Bronchial epithelial cell (primary cell): ENCODE measurements around the gene STK11IP. TPM values are rescaled to one million over a fixed set of nuclear protein-coding genes. Genes with fewer than 3 reads are reported as not detected.
A peak's percentile ranks its signal among the peaks of the same experiment; 100 is the strongest.

ENCODE experiments used
- DNase-seq: peaks from one replicate; pipeline ENCODE4 v3.0.0-alpha.2; 2010; ENCODE audit warnings: low read depth
- FAIRE-seq: peaks from 2 replicates; lab custom pipeline; 2011; peaks lifted over from hg19 to GRCh38; lab: Jason Lieb, UNC
- H3K27me3 ChIP-seq: 2 replicates; pipeline ENCODE4 v1.5.1; 2011; ENCODE audit warnings: low read length; ENCODE audit not compliant: control insufficient read depth, insufficient read depth
- H3K36me3 ChIP-seq: 2 replicates; pipeline ENCODE4 v1.5.1; 2011; ENCODE audit warnings: low read length; ENCODE audit not compliant: control insufficient read depth, insufficient read depth
- H3K4me3 ChIP-seq: 2 replicates; pipeline ENCODE4 v1.5.1; 2011; ENCODE audit warnings: mild to moderate bottlenecking, low read depth, low read length, control low read depth
- CTCF ChIP-seq: IDR thresholded peaks from 2 replicates; pipeline ENCODE4 v1.5.1; 2011; ENCODE audit warnings: mild to moderate bottlenecking, moderate library complexity, low read length, control low read depth, inconsistent platforms; ENCODE audit not compliant: insufficient read depth, severe bottlenecking
- total RNA-seq: library from RNA; depleted of rRNA; stranded (reverse); fragments of >200 nt; gene quantifications from 2 replicates; pipeline ENCODE4 v1.2.1, GENCODE V29; 2014

STK11IP gene, protein sequence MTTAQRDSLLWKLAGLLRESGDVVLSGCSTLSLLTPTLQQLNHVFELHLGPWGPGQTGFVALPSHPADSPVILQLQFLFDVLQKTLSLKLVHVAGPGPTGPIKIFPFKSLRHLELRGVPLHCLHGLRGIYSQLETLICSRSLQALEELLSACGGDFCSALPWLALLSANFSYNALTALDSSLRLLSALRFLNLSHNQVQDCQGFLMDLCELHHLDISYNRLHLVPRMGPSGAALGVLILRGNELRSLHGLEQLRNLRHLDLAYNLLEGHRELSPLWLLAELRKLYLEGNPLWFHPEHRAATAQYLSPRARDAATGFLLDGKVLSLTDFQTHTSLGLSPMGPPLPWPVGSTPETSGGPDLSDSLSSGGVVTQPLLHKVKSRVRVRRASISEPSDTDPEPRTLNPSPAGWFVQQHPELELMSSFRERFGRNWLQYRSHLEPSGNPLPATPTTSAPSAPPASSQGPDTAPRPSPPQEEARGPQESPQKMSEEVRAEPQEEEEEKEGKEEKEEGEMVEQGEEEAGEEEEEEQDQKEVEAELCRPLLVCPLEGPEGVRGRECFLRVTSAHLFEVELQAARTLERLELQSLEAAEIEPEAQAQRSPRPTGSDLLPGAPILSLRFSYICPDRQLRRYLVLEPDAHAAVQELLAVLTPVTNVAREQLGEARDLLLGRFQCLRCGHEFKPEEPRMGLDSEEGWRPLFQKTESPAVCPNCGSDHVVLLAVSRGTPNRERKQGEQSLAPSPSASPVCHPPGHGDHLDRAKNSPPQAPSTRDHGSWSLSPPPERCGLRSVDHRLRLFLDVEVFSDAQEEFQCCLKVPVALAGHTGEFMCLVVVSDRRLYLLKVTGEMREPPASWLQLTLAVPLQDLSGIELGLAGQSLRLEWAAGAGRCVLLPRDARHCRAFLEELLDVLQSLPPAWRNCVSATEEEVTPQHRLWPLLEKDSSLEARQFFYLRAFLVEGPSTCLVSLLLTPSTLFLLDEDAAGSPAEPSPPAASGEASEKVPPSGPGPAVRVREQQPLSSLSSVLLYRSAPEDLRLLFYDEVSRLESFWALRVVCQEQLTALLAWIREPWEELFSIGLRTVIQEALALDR
- 11.3 and 16.9 TPM in 2 replicates for total RNA-seq

DNA sequence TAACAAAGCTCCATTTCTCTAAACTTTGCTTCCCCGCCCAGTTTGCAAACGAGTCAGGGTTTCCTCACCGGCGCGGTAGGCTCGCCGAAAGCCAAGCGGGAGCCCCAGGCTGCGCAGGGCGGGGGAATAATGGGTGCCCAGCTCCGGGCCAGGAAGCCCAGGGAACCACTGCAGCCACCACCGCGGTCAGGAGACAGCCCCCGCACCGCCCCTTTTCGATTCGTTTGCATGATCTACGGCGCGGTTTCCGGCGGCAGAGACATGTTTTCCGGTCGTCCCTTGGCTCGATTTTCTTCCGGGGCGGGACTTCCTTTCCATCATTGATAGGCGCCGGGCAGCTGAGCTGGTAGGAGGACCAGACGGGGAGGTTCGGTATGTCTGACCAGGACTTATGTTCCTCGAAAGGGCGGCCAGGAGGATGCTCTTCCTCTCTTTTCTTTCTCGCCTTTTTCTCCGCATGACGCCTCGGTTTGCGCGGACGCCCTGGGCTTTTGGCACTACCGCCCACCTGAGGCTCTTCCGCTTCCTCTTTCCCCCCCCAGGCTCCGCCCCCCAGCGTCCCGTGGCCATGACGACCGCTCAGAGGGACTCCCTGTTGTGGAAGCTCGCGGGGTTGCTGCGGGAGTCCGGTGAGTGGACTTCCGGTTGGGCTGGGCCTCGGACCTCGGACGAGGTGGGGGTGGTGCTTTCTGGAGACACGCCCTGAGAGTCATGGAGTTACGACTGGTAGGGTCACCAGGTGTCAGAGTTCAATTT lies at the start of gene STK11IP:
Gene STK11IP, plus strand, starts transcription at position 306 of the 756 bp plus-strand sequence. Its CDS starts 263 bp downstream, at position 569.
- no peak for TF ChIP-seq CTCF
- Histone ChIP-seq H3K4me3 (peak within 1 kb of the TSS; percentile 79), H3K36me3 (peaks cover 10% of the 10 kb centered on the region), H3K27me3 (no peaks in the 10 kb centered on the region)
- DNase-seq = peak; percentile 90
- no peak for FAIRE-seq

DNA sequence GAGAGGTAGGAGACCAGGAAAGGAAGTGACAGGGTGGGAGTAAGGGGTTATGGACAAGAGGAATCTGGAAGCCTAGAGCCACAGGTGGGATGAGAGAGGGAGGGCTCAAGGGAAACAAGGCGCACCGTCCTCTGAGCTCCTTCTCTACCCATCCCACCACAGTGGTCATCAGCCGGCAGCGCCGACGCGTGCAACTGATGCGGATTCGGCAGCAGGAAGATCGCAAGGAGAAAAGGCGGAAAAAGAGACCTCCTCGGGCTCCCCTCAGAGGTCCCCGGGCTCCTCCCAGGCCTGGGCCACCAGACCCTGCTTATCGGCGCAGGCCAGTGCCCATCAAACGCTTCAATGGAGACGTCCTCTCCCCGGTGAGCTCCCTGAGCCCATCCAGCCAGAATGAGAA lies 48.7 kb upstream of the STK11IP start:
- Histone ChIP-seq H3K27me3 (peaks cover 3% of the 10 kb centered on the region), H3K36me3 (no peaks in the 10 kb centered on the region), H3K4me3 (no peak overlapping the region)
- no peak for TF ChIP-seq CTCF
- no peak for DNase-seq
- no peak for FAIRE-seq

GRCh38 chr2:219549619-219550018 lies 48.0 kb upstream of the STK11IP start:
- no peaks in the 10 kb centered on the region for H3K36me3 ChIP-seq
- DNase-seq (no peak), FAIRE-seq (no peak)
- H3K27me3 ChIP-seq = peaks cover 3% of the 10 kb centered on the region
- no peak for TF ChIP-seq CTCF
- no peak overlapping the region for H3K4me3 ChIP-seq

GRCh38 chr2:219551441-219552381 lies 45.9 kb upstream of the STK11IP start:
- no peak for TF ChIP-seq CTCF
- FAIRE-seq = no peak
- Histone ChIP-seq H3K4me3 (peak overlapping the region; percentile 62), H3K36me3 (no peaks in the 10 kb centered on the region), H3K27me3 (peaks cover 3% of the 10 kb centered on the region)
- peak; percentile 22 for DNase-seq
